HG02973 (cell line): ENCODE results near the gene ATG5.
A peak's percentile ranks its signal among the peaks of the same experiment; 100 is the strongest.
"Not testable (repeated sequence)": the region's sequence is repeated elsewhere in the genome, so short reads cannot be mapped to it uniquely, and the experiment has no call there.

Experiments used
- ATAC-seq: cut with Tn5 transposase; IDR thresholded peaks from one replicate; pipeline ENCODE4 v1.9.1; 2021; ENCODE audit warnings: moderate library complexity; ENCODE audit not compliant: unreplicated experiment

The ATG5 gene

GRCh38 chr6:106160189-106160588 is 165.4 kb downstream of the ATG5 start:
- ATAC-seq = no peak

- no peak for ATAC-seq
Measured at GRCh38 chr6:106159531-106159940, 166.0 kb downstream of the ATG5 start.

GRCh38 chr6:106158816-106159215 is 166.7 kb downstream of the ATG5 start:
- no peak for ATAC-seq

GRCh38 chr6:106156863-106157262 is 168.7 kb downstream of the ATG5 start:
- ATAC-seq = no peak

- ATAC-seq = no peak
Measured at GRCh38 chr6:106156413-106156812, 169.1 kb downstream of the ATG5 start.

GRCh38 chr6:106155219-106155830 is 170.2 kb downstream of the ATG5 start:
- ATAC-seq = no peak

GRCh38 chr6:106154326-106154725 is 171.2 kb downstream of the ATG5 start:
- ATAC-seq = no peak

GRCh38 chr6:106152952-106153351 is 172.6 kb downstream of the ATG5 start:
- ATAC-seq = no peak

- not testable (repeated sequence) for ATAC-seq
Measured at GRCh38 chr6:106152476-106152875, 173.1 kb downstream of the ATG5 start.

- ATAC-seq = no peak
Measured at GRCh38 chr6:106149472-106150069, 176.0 kb downstream of the ATG5 start.

GRCh38 chr6:106147476-106147875 is 178.1 kb downstream of the ATG5 start:
- no peak for ATAC-seq

- peak; percentile 30 for ATAC-seq
Measured at GRCh38 chr6:106146852-106147351, 178.7 kb downstream of the ATG5 start.

GRCh38 chr6:106145741-106146227 is 179.8 kb downstream of the ATG5 start:
- peak; percentile 19 for ATAC-seq

- no peak for ATAC-seq
Measured at GRCh38 chr6:106145144-106145543, 180.4 kb downstream of the ATG5 start.

- no peak for ATAC-seq
Measured at GRCh38 chr6:106143665-106144064, 181.9 kb downstream of the ATG5 start.

GRCh38 chr6:106142876-106143431 is 182.6 kb downstream of the ATG5 start:
- ATAC-seq = no peak

GRCh38 chr6:106141441-106142237 is 183.9 kb downstream of the ATG5 start:
- peak; percentile 80 for ATAC-seq

GRCh38 chr6:106138151-106138550 is 187.4 kb downstream of the ATG5 start:
- ATAC-seq = no peak

- ATAC-seq = no peak
Measured at GRCh38 chr6:106136845-106137244, 188.7 kb downstream of the ATG5 start.

GRCh38 chr6:106135911-106136571 is 189.5 kb downstream of the ATG5 start:
- no peak for ATAC-seq
